GM21786 (cell line): ENCODE results near the gene FXR2.

Experiments
- ATAC-seq: cut with Tn5 transposase; IDR thresholded peaks from one replicate; pipeline ENCODE4 v1.9.1; 2021; ENCODE audit not compliant: unreplicated experiment

FXR2 gene

DNA sequence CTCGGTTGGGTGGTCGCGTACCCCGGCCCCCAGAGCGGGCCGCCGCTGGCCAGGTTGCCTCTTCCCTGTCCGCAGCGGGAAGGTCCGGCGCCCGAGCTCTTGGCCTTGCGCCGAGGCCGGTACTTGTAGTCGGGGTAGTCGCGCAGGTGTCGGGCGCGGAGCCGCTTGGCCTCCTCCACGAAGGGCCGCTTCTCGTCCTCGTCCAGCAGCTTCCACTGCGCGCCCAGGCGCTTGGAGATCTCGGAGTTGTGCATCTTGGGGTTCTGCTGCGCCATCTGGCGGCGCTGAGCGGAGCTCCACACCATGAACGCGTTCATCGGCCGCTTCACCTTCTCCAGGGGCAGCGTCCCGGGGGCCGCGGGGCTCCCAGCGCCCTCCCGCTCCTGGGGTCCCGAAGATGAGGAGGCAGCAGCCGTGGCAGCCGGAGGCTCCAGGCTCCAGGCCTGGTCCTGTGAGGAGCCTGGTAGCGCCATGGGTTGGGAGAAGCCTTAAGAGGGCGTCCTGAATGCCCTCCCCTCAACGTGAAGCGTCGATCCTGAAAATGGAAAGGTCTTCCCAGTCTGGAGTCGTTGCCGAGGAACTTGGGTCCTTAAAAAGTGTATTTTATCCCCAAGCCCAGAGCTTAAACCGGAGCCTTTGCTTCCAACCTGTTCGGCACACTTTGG is 25.4 kb downstream of the FXR2 start:
- no peak for ATAC-seq

DNA sequence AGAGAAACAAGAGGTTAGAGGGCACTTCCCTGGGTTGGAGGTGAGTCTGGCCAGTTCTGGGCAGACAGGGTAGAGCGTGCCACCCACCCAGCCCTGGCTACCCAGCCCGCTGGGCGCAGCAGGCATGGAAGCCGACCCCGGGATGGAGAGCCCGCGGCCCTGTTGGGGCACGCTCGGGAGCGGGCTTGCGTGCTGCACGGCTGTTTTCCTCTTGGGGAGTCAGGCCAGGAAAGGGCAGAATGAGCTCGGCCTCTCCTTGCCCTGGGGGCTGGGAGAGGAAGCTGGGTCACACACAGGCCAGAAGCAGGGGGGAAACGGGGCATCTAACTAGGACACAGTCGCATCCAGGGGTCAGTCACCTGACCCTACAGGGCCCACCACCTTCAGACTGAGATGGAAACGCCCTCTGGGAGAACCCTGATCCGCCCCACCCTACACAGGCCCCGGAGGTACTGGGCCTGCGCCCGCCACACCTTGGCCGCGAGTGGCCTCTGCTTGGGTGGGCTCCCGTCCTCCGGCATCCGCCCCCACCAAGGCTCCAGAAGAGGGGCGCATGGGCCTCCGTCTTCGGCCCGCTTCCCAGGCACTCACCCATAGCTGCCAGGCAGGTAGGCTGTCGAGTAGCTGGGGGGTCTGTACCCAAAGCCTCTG is 26.0 kb downstream of the FXR2 start:
- ATAC-seq: no peak

GRCh38 chr17:7587420-7588151 is 27.1 kb downstream of the FXR2 start:
- ATAC-seq: no peak

- ATAC-seq: no peak
These were observed 27.9 kb downstream of the FXR2 start for GRCh38 chr17:7586673-7587419.

GRCh38 chr17:7583253-7584109 is 31.2 kb downstream of the FXR2 start, which contains the start of gene MPDU1:
Gene MPDU1, plus strand, starts transcription at chr17:7583852. Its CDS starts 11 bp downstream, at chr17:7583863.
- ATAC-seq: peak; percentile 51

GRCh38 chr17:7582396-7583252 is 32.1 kb downstream of the FXR2 start:
- ATAC-seq: no peak

DNA sequence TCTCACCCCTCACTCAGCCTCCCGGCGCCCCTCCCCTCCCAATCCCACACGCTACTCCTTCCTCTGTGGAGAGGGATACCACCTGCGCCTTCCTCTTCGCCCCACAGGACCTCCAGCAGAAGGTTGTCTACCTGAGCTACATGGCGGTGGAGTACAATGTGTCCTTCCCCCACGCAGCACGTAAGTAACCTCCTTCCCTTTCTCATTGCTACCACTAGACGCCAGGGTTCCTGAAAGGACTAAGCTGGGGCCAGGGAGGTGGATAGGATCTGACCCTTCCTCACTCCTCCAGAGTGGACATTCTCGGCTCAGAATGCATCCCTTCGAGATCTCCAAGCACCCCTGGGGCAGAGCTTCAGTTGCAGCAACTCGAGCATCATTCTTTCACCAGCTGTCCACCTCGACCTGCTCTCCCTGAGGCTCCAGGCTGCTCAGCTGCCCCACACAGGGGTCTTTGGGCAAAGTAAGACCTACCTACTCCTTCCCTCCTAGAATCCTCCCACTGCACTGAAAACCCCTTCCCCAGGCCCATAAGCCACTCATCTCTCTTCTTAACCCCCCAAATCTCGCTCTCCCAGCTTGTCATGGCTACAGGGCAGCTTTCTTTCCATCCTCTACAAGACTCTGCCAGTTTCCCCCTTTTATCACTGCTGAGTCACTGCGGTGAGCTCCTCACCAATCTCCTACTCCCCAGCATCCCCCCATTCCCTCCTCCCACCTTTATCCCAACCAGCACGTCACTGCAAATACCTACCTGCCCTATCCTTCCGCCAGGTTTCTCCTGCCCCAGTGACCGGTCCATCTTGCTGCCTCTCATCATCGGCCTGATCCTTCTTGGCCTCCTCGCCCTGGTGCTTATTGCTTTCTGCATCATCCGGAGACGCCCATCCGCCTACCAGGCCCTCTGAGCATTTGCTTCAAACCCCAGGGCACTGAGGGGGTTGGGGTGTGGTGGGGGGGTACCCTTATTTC is 33.8 kb downstream of the FXR2 start:
- ATAC-seq: no peak

DNA sequence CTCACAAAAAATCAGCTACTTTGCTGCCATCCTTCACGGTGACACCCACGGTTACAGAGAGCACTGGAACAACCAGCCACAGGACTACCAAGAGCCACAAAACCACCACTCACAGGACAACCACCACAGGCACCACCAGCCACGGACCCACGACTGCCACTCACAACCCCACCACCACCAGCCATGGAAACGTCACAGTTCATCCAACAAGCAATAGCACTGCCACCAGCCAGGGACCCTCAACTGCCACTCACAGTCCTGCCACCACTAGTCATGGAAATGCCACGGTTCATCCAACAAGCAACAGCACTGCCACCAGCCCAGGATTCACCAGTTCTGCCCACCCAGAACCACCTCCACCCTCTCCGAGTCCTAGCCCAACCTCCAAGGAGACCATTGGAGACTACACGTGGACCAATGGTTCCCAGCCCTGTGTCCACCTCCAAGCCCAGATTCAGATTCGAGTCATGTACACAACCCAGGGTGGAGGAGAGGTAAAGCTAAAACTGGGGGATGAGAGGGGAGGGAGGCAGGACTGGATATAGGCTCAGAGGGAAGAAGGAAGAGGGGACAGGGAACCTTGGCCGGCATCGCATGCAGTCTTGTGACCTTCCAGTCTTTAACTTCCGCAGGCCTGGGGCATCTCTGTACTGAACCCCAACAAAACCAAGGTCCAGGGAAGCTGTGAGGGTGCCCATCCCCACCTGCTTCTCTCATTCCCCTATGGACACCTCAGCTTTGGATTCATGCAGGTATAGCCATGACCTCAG is 34.7 kb downstream of the FXR2 start:
- no peak for ATAC-seq

DNA sequence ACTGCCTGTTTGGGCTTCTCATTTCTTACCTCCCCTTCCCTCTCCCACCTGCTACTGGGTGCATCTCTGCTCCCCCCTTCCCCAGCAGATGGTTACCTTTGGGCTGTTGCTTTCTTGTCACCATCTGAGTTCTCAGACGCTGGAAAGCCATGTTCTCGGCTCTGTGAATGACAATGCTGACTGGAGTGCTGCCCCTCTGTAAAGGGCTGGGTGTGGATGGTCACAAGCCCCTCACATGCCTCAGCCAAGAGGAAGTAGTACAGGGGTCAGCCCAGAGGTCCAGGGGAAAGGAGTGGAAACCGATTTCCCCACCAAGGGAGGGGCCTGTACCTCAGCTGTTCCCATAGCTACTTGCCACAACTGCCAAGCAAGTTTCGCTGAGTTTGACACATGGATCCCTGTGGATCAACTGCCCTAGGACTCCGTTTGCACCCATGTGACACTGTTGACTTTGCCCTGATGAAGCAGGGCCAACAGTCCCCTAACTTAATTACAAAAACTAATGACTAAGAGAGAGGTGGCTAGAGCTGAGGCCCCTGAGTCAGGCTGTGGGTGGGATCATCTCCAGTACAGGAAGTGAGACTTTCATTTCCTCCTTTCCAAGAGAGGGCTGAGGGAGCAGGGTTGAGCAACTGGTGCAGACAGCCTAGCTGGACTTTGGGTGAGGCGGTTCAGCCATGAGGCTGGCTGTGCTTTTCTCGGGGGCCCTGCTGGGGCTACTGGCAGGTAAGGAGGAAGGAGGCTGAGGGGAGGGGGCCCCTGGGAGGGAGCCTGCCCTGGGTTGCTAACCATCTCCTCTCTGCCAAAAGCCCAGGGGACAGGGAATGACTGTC is 35.5 kb downstream of the FXR2 start, which contains the start of gene CD68:
Gene CD68, plus strand, starts transcription at position 638 of the 833 bp plus-strand sequence. Its CDS starts 40 bp downstream, at position 678.
- peak; percentile 43 for ATAC-seq

GRCh38 chr17:7577327-7578199 is 37.1 kb downstream of the FXR2 start:
- no peak for ATAC-seq

GRCh38 chr17:7576432-7576937 is 38.2 kb downstream of the FXR2 start:
- ATAC-seq: no peak

- ATAC-seq: no peak
These were observed 38.7 kb downstream of the FXR2 start for GRCh38 chr17:7575959-7576358.

DNA sequence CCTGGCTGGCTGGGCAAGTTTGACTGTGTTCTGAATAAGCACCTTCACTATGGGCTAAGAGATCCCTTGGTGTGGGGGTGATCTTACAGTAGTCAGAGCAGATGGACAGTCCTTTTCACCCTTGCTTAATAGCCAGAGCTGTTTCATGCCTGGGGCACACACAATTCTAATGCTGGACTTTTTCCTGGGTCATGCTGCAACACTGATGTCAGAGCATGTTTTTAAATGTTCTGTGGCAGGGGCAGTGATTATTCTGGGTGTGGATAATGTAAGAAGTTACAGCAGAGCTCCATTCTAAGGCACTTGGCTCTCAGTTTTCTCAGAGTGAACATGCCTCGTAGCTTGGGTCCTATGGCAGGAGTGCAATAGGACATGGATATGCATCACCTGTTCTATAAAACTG is 39.2 kb downstream of the FXR2 start:
- no peak for ATAC-seq

DNA sequence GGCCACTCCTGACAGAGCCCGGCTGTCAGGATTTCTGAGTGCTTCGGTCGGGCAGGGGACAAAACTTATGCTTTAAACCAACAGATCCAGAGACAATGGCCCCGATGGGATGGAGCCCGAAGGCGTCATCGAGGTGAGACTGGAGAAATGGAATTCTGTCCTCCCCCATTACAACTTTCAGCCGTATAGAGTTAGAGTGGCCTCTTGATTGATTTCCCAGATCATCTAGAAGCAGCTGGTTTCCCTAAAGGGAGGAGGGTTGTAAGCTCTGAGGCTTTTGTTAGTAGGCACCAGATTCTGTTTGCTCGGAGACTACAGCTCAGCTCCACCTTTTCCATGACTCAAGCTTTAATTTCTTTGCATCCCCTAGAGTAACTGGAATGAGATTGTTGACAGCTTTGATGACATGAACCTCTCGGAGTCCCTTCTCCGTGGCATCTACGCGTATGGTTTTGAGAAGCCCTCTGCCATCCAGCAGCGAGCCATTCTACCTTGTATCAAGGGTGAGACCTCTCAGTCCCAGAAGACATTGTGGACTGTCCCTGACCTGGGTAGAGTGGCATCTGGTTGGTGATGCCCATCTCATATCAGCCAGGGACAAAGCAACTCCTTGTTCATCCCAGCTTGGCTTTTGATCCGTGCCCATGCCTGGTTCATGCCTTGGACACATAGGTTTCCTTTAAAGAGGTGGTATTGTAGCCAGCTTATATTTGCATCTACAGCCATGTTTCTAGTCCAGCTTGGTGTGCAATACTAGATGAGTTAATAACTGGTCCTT is 40.3 kb downstream of the FXR2 start:
- ATAC-seq: no peak
